Measurements from ENCODE around the gene COL6A6.

- TF ChIP-seq, protein P1, sequence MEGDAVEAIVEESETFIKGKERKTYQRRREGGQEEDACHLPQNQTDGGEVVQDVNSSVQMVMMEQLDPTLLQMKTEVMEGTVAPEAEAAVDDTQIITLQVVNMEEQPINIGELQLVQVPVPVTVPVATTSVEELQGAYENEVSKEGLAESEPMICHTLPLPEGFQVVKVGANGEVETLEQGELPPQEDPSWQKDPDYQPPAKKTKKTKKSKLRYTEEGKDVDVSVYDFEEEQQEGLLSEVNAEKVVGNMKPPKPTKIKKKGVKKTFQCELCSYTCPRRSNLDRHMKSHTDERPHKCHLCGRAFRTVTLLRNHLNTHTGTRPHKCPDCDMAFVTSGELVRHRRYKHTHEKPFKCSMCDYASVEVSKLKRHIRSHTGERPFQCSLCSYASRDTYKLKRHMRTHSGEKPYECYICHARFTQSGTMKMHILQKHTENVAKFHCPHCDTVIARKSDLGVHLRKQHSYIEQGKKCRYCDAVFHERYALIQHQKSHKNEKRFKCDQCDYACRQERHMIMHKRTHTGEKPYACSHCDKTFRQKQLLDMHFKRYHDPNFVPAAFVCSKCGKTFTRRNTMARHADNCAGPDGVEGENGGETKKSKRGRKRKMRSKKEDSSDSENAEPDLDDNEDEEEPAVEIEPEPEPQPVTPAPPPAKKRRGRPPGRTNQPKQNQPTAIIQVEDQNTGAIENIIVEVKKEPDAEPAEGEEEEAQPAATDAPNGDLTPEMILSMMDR (conservative IDR thresholded peaks at IDR 0.05), result no peak
- no peak for TF ChIP-seq ZFX (IDR thresholded peaks at IDR 0.05)
Observed at GRCh38 chr3:130557336-130558035, 40.5 kb downstream of the COL6A6 start.
